H1 (cell line): ENCODE results near the gene CILP. TPM values are rescaled to one million over a fixed set of nuclear protein-coding genes. Genes with fewer than 3 reads are reported as not detected.

Source experiments
- RBBP5 ChIP-seq: IDR thresholded peaks from 2 replicates; pipeline ENCODE4 v1.7.1; 2012; ENCODE audit warnings: low read depth, mild to moderate bottlenecking, inconsistent platforms, low read length, moderate library complexity, borderline replicate concordance
- polyA plus RNA-seq, 7 experiments: library from polyadenylated mRNA; depleted of rRNA in 3 of 7; stranded (reverse) in 5 of 7; unstranded in 2 of 7; fragments of >200 nt in 5 of 7; fragments of 200-250 nt in 2 of 7; gene quantifications; 1 replicate in 5 of 7; 2 replicates in 1 of 7; 4 replicates in 1 of 7; pipeline versions ENCODE4 v1.2.1 to v1.2.3, GENCODE V29; 2011 to 2013; ENCODE audit warnings: missing spikeins in 2 of 7, mixed read lengths in 2 of 7
- total RNA-seq: library from RNA; stranded (reverse); fragmentation: NEBNext Ultra II Directional; extraction: Animal tissue kit (Norgen Biotek cat#: 25700); gene quantifications from 2 replicates; pipeline ENCODE4 v1.2.1, GENCODE V29; 2021

Gene CILP
- total and polyA plus RNA-seq, 2 of the 8 experiments (the other 6 are each of a cell fraction or from before 2014, with no cell fraction given): 0.02 TPM; not detected in 1

DNA sequence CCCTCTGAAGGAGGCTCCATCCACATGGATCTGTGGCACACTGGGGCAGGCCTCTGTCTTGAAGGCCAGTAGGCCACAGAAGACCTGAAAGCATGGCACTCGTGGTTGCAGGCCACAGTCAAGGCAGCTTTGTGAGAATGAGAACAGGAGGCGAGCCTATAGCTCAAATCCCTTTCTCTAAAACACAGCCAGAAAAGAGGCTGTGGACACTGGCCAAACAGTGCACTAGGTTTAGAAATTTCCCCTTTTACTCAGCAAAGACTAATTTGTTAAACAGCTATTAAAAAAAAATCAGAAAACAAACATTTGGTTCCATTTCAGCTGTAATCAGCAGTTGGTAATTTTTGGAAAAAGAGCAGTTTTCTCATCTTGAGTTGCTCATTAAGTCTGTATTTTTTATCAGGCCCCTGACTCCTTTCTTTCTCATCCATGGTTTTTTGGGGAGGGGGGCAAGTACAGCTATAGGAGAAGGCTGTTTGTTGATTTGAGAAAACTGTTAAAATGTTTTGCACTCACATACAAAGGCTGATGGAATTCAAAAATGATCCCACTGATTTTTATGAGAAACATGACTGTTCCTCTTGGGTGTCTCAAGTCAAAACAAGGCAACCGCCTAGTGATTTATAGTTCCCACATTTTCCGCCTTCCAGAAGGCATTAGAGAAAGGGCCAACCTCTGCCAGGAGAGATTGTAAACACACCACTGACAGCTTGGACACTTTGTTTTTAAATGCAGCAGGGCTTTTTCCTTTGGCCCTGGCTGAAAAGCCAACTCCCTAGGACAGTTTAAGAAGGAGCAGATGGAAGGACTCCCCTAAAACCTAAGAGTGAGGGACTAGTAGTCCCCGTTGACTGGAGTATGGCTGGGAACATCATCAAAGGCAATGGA lies 47.3 kb upstream of the CILP start (continued):
- no peak for TF ChIP-seq RBBP5
